Progenitor cell of endocrine pancreas (in vitro differentiated cells): ENCODE results near the gene OGFOD1. TPM values are rescaled to one million over a fixed set of nuclear protein-coding genes. Genes with fewer than 3 reads are reported as not detected.

ENCODE experiments used
- DNase-seq: peaks from one replicate; pipeline ENCODE4 v3.0.0; 2021; ENCODE audit warnings: low spot score; ENCODE audit not compliant: unreplicated experiment
- H3K27ac Mint-ChIP-seq: 2 replicates; pipeline ENCODE4 v1.8.0; 2021; ENCODE audit warnings: mild to moderate bottlenecking, moderate library complexity, mixed read lengths
- H3K27me3 Mint-ChIP-seq: 2 replicates; pipeline ENCODE4 v1.8.0; 2021; ENCODE audit warnings: mixed read lengths
- H3K36me3 Mint-ChIP-seq: 2 replicates; pipeline ENCODE4 v1.8.0; 2022; ENCODE audit warnings: mixed read lengths; ENCODE audit not compliant: insufficient read depth
- H3K4me1 Mint-ChIP-seq: 2 replicates; pipeline ENCODE4 v1.8.0; 2021; ENCODE audit warnings: low read depth, mixed read lengths
- H3K4me3 Mint-ChIP-seq: 2 replicates; pipeline ENCODE4 v1.8.0; 2021; ENCODE audit warnings: low read depth, mild to moderate bottlenecking, moderate library complexity, mixed read lengths
- H3K9me3 Mint-ChIP-seq: 2 replicates; pipeline ENCODE4 v1.8.0; 2021; ENCODE audit warnings: low read depth, mixed read lengths
- total RNA-seq: library from RNA; stranded (reverse); gene quantifications from 2 replicates; pipeline ENCODE4 v1.2.1, GENCODE V29; 2021
- TF ChIP-seq, protein P1 (sequence below): fragments of 200-600 bp; sonication (generic); IDR thresholded peaks from one replicate; pipeline ENCODE4 v1.5.0; 2021; ENCODE audit warnings: antibody characterized with exemption, mild to moderate bottlenecking; ENCODE audit not compliant: unreplicated experiment

The OGFOD1 gene
- total RNA-seq, 1 donor from 2014 or later, result 32.0 TPM

- no peaks in the 10 kb centered on the region for H3K27me3 Mint-ChIP-seq
- H3K27ac Mint-ChIP-seq, result peak overlapping the region; percentile 71
- H3K4me3 Mint-ChIP-seq, result no peak overlapping the region
- no peak for DNase-seq
- H3K4me1 Mint-ChIP-seq, result peaks cover 29% of the 10 kb centered on the region
- H3K9me3 Mint-ChIP-seq, result no peaks in the 10 kb centered on the region
- TF ChIP-seq, protein P1, sequence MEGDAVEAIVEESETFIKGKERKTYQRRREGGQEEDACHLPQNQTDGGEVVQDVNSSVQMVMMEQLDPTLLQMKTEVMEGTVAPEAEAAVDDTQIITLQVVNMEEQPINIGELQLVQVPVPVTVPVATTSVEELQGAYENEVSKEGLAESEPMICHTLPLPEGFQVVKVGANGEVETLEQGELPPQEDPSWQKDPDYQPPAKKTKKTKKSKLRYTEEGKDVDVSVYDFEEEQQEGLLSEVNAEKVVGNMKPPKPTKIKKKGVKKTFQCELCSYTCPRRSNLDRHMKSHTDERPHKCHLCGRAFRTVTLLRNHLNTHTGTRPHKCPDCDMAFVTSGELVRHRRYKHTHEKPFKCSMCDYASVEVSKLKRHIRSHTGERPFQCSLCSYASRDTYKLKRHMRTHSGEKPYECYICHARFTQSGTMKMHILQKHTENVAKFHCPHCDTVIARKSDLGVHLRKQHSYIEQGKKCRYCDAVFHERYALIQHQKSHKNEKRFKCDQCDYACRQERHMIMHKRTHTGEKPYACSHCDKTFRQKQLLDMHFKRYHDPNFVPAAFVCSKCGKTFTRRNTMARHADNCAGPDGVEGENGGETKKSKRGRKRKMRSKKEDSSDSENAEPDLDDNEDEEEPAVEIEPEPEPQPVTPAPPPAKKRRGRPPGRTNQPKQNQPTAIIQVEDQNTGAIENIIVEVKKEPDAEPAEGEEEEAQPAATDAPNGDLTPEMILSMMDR, result peak; percentile 17
- no peaks in the 10 kb centered on the region for H3K36me3 Mint-ChIP-seq
Observed at GRCh38 chr16:56419740-56420548, 31.4 kb upstream of the OGFOD1 start.

DNA sequence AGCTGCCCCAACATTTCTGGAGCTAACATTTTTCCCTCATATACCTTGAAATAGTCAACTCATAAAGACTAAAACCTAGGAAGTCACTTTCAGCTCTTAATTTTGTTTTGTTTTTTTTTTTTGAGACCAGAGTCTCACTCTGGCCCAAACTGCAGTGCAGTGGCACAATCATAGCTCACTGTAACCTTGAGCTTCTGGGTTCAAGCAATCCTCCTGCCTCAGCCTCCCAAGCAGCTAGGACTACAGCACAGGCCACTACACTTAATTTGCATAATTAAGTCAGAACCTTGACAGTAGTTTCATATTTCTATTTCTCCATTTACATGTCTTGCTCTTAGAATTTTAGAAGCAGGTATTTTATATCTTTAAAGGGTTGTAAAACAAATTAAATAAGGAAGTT, 30.7 kb upstream of the OGFOD1 start:
- H3K36me3 Mint-ChIP-seq, result no peaks in the 10 kb centered on the region

DNA sequence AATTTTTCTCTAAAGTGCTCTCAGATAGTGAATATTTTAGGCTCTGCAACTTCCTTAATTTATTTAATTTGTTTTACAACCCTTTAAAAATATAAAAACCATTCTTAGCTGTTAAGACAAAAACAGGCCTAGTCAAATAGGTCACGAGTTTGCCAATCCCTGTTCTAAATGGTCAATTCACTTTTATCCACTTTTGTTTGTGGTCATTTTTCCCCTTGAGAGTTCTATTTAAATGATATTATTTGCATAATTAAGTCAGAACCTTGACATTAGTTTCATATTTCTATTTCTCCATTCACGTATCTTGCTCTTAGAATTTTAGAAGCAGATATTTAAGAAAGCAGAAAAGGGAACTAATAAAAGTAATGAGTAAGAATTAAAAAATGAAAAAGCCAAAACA, 30.0 kb upstream of the OGFOD1 start:
- H3K36me3 Mint-ChIP-seq, result no peaks in the 10 kb centered on the region
- no peak overlapping the region for H3K4me3 Mint-ChIP-seq
- no peak overlapping the region for H3K27ac Mint-ChIP-seq

More for the DNA sequence above, 30.7 kb upstream of the OGFOD1 start:
- no peaks in the 10 kb centered on the region for H3K9me3 Mint-ChIP-seq
- peak overlapping the region; percentile 71 for H3K27ac Mint-ChIP-seq
- no peak overlapping the region for H3K4me3 Mint-ChIP-seq
- peaks cover 26% of the 10 kb centered on the region for H3K4me1 Mint-ChIP-seq
- DNase-seq, result no peak
- no peaks in the 10 kb centered on the region for H3K27me3 Mint-ChIP-seq
- TF ChIP-seq, protein P1, result no peak

DNA sequence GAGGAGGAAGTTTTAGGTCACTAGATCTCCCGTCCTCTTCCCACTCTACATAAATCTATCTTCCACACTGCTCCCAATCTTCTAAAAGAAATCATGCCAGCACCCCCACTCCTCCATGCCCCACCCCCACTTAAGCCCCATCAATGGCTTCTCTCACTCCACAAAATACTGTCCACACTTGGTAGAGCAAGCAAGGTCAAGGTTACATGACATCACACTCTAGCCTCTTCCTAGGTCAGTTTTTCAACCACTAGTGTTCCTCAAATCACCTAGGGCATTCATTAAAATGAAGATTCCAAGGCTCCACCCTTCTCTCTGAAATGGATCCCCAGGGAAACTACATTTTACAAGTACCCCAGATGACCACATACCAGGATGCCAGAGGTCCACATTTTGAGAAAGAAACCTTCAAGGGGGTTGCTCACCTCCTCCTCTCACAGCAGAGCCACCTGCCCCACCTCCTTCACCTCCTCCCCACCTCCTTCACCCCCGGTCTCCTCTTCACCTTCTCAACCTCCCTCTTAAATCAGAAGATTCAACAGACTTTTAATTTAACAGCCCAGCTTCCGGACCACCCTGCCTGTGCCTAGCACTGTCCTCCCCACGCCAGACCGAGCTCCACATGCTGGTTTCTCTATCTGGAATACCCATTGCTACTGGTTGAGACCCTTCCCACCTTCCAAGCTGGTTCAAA, 29.2 kb upstream of the OGFOD1 start:
- TF ChIP-seq, protein P1, result no peak
- Mint-ChIP-seq H3K4me1 (peaks cover 31% of the 10 kb centered on the region), H3K27ac (peak overlapping the region; percentile 89), H3K4me3 (peak overlapping the region; percentile 33), H3K9me3 (no peaks in the 10 kb centered on the region), H3K36me3 (no peaks in the 10 kb centered on the region), H3K27me3 (no peaks in the 10 kb centered on the region)
- no peak for DNase-seq

More for the DNA sequence above, 30.0 kb upstream of the OGFOD1 start:
- peaks cover 31% of the 10 kb centered on the region for H3K4me1 Mint-ChIP-seq
- H3K27me3 Mint-ChIP-seq, result no peaks in the 10 kb centered on the region
- TF ChIP-seq, protein P1, result no peak
- DNase-seq, result no peak
- no peaks in the 10 kb centered on the region for H3K9me3 Mint-ChIP-seq

GRCh38 chr16:56422896-56423441, 28.4 kb upstream of the OGFOD1 start:
- Mint-ChIP-seq H3K36me3 (no peaks in the 10 kb centered on the region), H3K9me3 (no peaks in the 10 kb centered on the region), H3K4me1 (peaks cover 31% of the 10 kb centered on the region), H3K4me3 (peak overlapping the region; percentile 14), H3K27ac (no peak overlapping the region), H3K27me3 (no peaks in the 10 kb centered on the region)
- DNase-seq, result no peak
- TF ChIP-seq, protein P1, result no peak
